Measurements from ENCODE around the gene PRDM16. TPM values are rescaled to one million over a fixed set of nuclear protein-coding genes. Genes with fewer than 3 reads are reported as not detected.

Gene PRDM16
- total RNA-seq, 1 experiment from 2014 or later: 0.17 TPM

DNA sequence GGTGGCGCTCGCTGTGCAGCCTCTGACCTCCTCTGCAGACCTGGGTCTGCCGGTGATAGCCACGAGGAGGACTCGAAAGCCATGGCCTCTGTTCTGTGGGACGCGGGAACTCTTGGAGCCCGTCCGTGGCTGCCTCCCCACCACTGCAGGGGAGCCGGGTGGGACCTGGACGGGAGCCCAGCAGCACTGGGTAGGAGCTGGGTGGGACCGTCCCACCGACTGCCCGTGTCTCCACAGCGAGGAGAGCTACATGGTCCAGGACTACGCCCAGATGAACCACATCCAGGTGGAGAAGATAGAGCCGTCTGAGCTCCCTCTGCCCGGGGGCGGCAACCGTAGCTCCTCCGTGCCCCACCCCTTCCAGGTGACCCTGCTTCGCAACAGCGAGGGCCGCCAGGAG, 409.2 kb downstream of the PRDM16 start:
- Histone ChIP-seq H2AK5ac (ENCODE audit: insufficient read length, low read length) (no peak overlapping the region), H3K4ac (ENCODE audit: low read depth, low read length) (no peak overlapping the region), H2BK15ac (ENCODE audit: low read depth, low read length) (no peak overlapping the region), H4K5ac (ENCODE audit: insufficient read length, low read depth, low read length) (no peak overlapping the region), H3T11ph (ENCODE audit: low read length) (no peak overlapping the region), H3K4me2 (ENCODE audit: insufficient read depth, insufficient read length, low read length) (no peak overlapping the region), H2BK12ac (ENCODE audit: insufficient read length, low read depth, low read length) (no peak overlapping the region), H3K56ac (ENCODE audit: insufficient read length, low read depth, low read length) (no peak overlapping the region), H2AFZ (ENCODE audit: low read length) (no peak overlapping the region), H3K4me1 (ENCODE audit: insufficient read depth, low read length) (no peaks in the 10 kb centered on the region), H3K79me1 (ENCODE audit: insufficient read depth, low read depth, low read length, poor library complexity, severe bottlenecking) (no peaks in the 10 kb centered on the region), H2BK120ac (ENCODE audit: low read depth, low read length, poor library complexity, severe bottlenecking) (no peak overlapping the region), H3K9ac (ENCODE audit: extremely low read depth, insufficient read length, low read length) (no peak overlapping the region), H3K14ac (ENCODE audit: insufficient read depth, low read length) (no peak overlapping the region), H4K91ac (ENCODE audit: insufficient read length, low read depth, low read length) (no peak overlapping the region), H3K18ac (ENCODE audit: insufficient read length, low read depth, low read length) (no peak overlapping the region), H2BK20ac (ENCODE audit: low read depth, low read length, poor library complexity, severe bottlenecking) (no peak overlapping the region), H4K20me1 (ENCODE audit: control insufficient read depth, insufficient read depth, insufficient read length) (peaks cover 4% of the 10 kb centered on the region), H4K8ac (replicated peaks; ENCODE audit: insufficient read length, low read depth, low read length) (no peak overlapping the region), H3K23ac (ENCODE audit: insufficient read length, low read depth, low read length) (no peak overlapping the region), H3K23me2 (ENCODE audit: insufficient read length, low read depth, low read length, poor library complexity, severe bottlenecking) (no peaks in the 10 kb centered on the region), H3K27me3 (ENCODE audit: insufficient read depth, low read length) (no peaks in the 10 kb centered on the region), H3K9me3 (ENCODE audit: control insufficient read depth, low read depth, low read length) (no peaks in the 10 kb centered on the region), H3K27ac (ENCODE audit: insufficient read length, low read depth, low read length) (no peak overlapping the region), H3K79me2 (ENCODE audit: insufficient read depth, low read length) (no peaks in the 10 kb centered on the region), H2BK5ac (ENCODE audit: insufficient read length, low read length) (no peak overlapping the region)
- no peak overlapping the region for H3K27ac Mint-ChIP-seq
- peaks cover 4 to 14% (median 10%) of the 10 kb centered on the region in 3 experiments; a peak in 5 of 7 replicates for H3K36me3 Mint-ChIP-seq (ENCODE audit: insufficient read depth in 1 of 3, low read depth in 3 of 3)
- H3K27me3 Mint-ChIP-seq (ENCODE audit: low read depth): no peaks in the 10 kb centered on the region
- no peak for DNase-seq
- no peak for TF ChIP-seq CTCF (conservative IDR thresholded peaks at IDR 0.05)
- WGBS (ENCODE audit: extremely low coverage, insufficient read length, low lambda C conversion rate): no CpG with 5 or more reads among the region's 24 CpGs
- H3K9me3 Mint-ChIP-seq: no peaks in the 10 kb centered on the region
- no peak overlapping the region for H3K4me3 Mint-ChIP-seq
- no peaks in the 10 kb centered on the region for H3K4me1 Mint-ChIP-seq

Data from H9 (cell line).